Measurements from ENCODE around the gene EPN1.

The EPN1 gene

GRCh38 chr19:55691561-55692481, 16.8 kb downstream of the EPN1 start:
- DNase-seq (ENCODE audit: low read depth, low spot score) = no peak
- no peak overlapping the region for H3K4me3 ChIP-seq (ENCODE audit: low read depth, low read length)
- ChIA-PET CTCF (interaction anchor here (1.2 to 1.4 kb wide), 2 partner anchors 10 to 21 kb away, joined by 3 to 4 read pairs; no protein-coding TSS in a partner anchor), POLR2A (no interaction called here)
- TF ChIP-seq, protein P1, sequence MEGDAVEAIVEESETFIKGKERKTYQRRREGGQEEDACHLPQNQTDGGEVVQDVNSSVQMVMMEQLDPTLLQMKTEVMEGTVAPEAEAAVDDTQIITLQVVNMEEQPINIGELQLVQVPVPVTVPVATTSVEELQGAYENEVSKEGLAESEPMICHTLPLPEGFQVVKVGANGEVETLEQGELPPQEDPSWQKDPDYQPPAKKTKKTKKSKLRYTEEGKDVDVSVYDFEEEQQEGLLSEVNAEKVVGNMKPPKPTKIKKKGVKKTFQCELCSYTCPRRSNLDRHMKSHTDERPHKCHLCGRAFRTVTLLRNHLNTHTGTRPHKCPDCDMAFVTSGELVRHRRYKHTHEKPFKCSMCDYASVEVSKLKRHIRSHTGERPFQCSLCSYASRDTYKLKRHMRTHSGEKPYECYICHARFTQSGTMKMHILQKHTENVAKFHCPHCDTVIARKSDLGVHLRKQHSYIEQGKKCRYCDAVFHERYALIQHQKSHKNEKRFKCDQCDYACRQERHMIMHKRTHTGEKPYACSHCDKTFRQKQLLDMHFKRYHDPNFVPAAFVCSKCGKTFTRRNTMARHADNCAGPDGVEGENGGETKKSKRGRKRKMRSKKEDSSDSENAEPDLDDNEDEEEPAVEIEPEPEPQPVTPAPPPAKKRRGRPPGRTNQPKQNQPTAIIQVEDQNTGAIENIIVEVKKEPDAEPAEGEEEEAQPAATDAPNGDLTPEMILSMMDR (IDR thresholded peaks at IDR 0.05; ENCODE audit: insufficient read depth, low read length, missing control alignments) = no peak

GRCh38 chr19:55692681-55693081, 17.7 kb downstream of the EPN1 start:
- POLR2A ChIA-PET = no interaction called here
- no peak overlapping the region for H3K4me3 ChIP-seq (ENCODE audit: low read depth, low read length)
- CTCF ChIA-PET = interaction anchor here (1.2 to 1.4 kb wide), 2 partner anchors 11 to 22 kb away, joined by 3 to 4 read pairs; no protein-coding TSS in a partner anchor
- no peak for DNase-seq (ENCODE audit: low read depth, low spot score)
- TF ChIP-seq, protein P1 (IDR thresholded peaks at IDR 0.05; ENCODE audit: insufficient read depth, low read length, missing control alignments) = no peak

DNA sequence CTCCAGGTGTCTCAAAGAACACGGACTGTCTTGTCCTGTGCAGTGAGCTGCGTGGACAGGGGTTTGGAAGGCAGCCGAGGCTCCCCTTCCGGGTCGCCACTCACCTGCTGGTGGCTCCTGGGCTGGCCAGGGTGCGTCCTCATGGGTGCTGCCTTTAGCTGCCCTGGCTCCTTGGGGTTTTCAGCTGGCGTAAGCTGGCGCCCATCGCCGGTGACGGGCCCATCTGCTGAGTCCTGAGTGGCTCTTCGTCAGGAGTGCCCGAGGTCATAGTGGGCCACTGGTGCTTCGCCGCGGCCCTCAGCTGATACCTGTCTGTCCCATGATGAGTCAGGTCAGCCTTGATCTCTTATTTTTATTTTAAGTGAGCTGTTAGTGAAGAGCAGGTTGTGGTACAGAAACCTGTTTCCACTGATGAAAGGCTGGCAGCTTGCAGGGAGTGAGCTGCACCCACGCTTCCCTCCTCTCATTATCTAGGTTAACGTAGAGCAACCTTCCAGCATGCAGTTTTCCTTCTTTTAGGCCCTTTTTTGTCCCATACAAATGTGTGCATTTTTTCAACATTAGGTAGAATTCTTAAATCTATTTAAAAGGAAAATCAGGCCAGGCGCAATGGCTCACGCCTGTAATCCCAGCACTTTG, 18.4 kb downstream of the EPN1 start:
- TF ChIP-seq, protein P1 (IDR thresholded peaks at IDR 0.05; ENCODE audit: insufficient read depth, low read length, missing control alignments) = no peak
- no peak for DNase-seq (ENCODE audit: low read depth, low spot score)
- ChIA-PET POLR2A (no interaction called here), CTCF (no interaction called here)
- H3K4me3 ChIP-seq (ENCODE audit: low read depth, low read length) = no peak overlapping the region

DNA sequence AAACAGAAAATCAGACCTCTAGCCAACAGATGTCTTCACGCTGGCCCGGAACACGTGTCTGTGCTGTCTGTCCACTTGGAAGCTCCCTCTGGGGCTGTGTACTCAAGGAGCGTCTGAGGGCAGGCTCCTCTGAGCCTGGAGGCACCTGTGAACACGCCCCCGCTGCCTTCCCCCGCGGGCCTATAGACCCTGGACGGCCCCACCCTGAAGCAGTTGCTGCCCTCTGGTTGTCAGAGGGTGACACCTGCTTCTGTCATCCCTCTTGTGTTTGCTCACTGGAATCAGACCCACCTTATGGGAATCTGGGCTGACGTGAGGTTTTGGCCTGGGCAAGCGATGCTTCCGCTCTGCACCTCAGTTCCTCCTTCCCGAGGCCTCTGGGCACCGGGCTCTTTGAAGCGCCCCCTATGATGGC, 19.2 kb downstream of the EPN1 start:
- TF ChIP-seq, protein P1 (IDR thresholded peaks at IDR 0.05; ENCODE audit: insufficient read depth, low read length, missing control alignments) = no peak
- DNase-seq (ENCODE audit: low read depth, low spot score) = no peak
- ChIA-PET CTCF (no interaction called here), POLR2A (no interaction called here)
- no peak overlapping the region for H3K4me3 ChIP-seq (ENCODE audit: low read depth, low read length)

- CTCF ChIA-PET = no interaction called here
- POLR2A ChIA-PET = no interaction called here
- TF ChIP-seq, protein P1 (IDR thresholded peaks at IDR 0.05; ENCODE audit: insufficient read depth, low read length, missing control alignments) = no peak
- no peak for DNase-seq (ENCODE audit: low read depth, low spot score)
- no peak overlapping the region for H3K4me3 ChIP-seq (ENCODE audit: low read depth, low read length)
Observed at GRCh38 chr19:55694656-55695491, 19.8 kb downstream of the EPN1 start.
